Measurements from ENCODE around the gene TP53. TPM values are rescaled to one million over a fixed set of nuclear protein-coding genes. Genes with fewer than 3 reads are reported as not detected.
A peak's percentile ranks its signal among the peaks of the same experiment; 100 is the strongest.

TP53 gene
- polyA plus RNA-seq, 1 of the 3 experiments (the other 2 are of a cell fraction), result 62.6 TPM

- ChIA-PET POLR2A (interaction anchor here (3.8 to 6.6 kb wide), 2 partner anchors 10 to 21 kb away, joined by 38 to 53 read pairs; partner anchors contain the start of genes DNAH2, TP53 and WRAP53), CTCF (interaction anchor here (0.5 to 8.4 kb wide), 5 partner anchors 9 to 147 kb away, joined by 3 to 85 read pairs (median 6); partner anchors contain the start of genes DNAH2, TP53 and WRAP53)
- WGBS (ENCODE audit: low lambda C conversion rate), result 67% methylated on average over 8 of the region's 9 CpGs
- H3F3A ChIP-seq (replicated peaks; ENCODE audit: insufficient read depth), result no peaks in the 10 kb centered on the region
- no peak overlapping the region for H3K9ac ChIP-seq
- no peaks in the 10 kb centered on the region for H4K20me1 ChIP-seq (ENCODE audit: insufficient read depth)
- no peaks in the 10 kb centered on the region for H3K27me3 ChIP-seq (ENCODE audit: insufficient read depth)
- no peak overlapping the region for H2AFZ ChIP-seq (ENCODE audit: low read depth)
- H3K9me2 ChIP-seq, result no peaks in the 10 kb centered on the region
- peaks cover 0 to 2% of the 10 kb centered on the region in 2 experiments for H3K36me3 ChIP-seq (replicated peaks in 1 of 2; ENCODE audit: control insufficient read depth in 1 of 2, insufficient read depth in 2 of 2, low read length in 1 of 2)
- no peak for TF ChIP-seq IRF3 (IDR thresholded peaks at IDR 0.05; ENCODE audit: low read depth, low read length)
- TF ChIP-seq RAD21 (IDR thresholded peaks at IDR 0.05; ENCODE audit: low read length), result no peak
- no peak for TF ChIP-seq JUND (IDR thresholded peaks at IDR 0.05)
- no peak for TF ChIP-seq MXI1 (IDR thresholded peaks at IDR 0.05; ENCODE audit: low read depth, low read length)
- TF ChIP-seq RFX5 (IDR thresholded peaks at IDR 0.05; ENCODE audit: low read length), result no peak
- TF ChIP-seq YY1 (IDR thresholded peaks at IDR 0.05; ENCODE audit: low read depth), result no peak
- no peak for TF ChIP-seq EZH2phosphoT487 (IDR thresholded peaks at IDR 0.05; ENCODE audit: borderline replicate concordance, low read depth)
- TF ChIP-seq FOSL2 (IDR thresholded peaks at IDR 0.05; ENCODE audit: borderline replicate concordance, low read depth), result no peak
- H3K27ac ChIP-seq (ENCODE audit: low read depth in 2 of 2, low read length in 1 of 2), result no peak overlapping the region
- DNase-seq, result peak; percentile 74
- no peaks in the 10 kb centered on the region for H3K79me2 ChIP-seq (ENCODE audit: insufficient read depth)
- H3K9me3 ChIP-seq, result no peaks in the 10 kb centered on the region
- no peak overlapping the region for H3K4me3 ChIP-seq (ENCODE audit: low read depth in 2 of 2, low read length in 1 of 2)
- H3K4me1 ChIP-seq (ENCODE audit: control insufficient read depth in 1 of 2, insufficient read depth in 2 of 2, low read depth in 1 of 2, low read length in 1 of 2), result peaks cover 9 to 43% of the 10 kb centered on the region in 2 experiments
- no peak overlapping the region for H3K4me2 ChIP-seq
Measured at GRCh38 chr17:7707446-7707845, 20.2 kb upstream of the TP53 start.

DNA sequence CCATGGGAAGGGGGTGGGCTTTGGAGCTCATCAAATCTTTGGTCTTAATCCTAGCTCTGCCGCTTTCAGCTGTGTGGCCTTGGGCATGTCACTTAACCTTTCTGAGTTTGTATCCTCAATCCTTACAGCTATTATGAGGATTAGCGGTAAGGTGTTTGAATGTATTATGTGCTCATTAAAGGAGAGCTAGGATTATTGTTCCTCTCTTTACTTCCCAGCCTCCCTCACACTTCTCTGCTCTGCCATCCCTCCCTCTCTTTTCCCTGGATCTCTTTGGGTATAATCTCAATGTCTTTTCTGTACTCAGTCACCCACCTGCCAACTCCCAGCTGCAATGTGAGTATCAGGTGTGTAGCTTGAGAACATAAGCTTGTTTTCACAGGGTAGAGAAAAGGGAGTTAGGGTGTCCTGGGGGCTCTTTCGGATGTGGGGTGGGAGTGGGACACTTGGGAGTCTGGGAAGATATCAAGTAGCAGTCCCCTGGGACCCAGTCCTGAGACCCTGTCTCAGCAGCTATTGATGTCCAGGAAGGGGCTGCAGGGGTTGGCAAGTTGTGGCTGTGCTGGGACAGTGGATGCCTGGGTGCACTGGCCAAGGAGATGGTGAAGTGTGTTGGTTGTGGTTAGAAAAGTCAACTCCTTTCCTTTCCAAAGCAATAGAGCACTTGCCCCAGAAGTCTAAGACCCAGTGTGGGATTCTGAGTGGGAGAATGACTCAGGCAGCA, 19.5 kb upstream of the TP53 start:
- TF ChIP-seq TCF12 (IDR thresholded peaks at IDR 0.05), result no peak
- no peak for TF ChIP-seq RCOR1 (IDR thresholded peaks at IDR 0.05; ENCODE audit: low read length)
- no peak for TF ChIP-seq ZBTB33 (IDR thresholded peaks at IDR 0.05; ENCODE audit: borderline replicate concordance, low read depth)
- no peak for TF ChIP-seq REST (IDR thresholded peaks at IDR 0.05; ENCODE audit: low read depth, low read length)
- TF ChIP-seq SMC3 (IDR thresholded peaks at IDR 0.05; ENCODE audit: low read depth, low read length), result no peak
- TF ChIP-seq, protein P1, sequence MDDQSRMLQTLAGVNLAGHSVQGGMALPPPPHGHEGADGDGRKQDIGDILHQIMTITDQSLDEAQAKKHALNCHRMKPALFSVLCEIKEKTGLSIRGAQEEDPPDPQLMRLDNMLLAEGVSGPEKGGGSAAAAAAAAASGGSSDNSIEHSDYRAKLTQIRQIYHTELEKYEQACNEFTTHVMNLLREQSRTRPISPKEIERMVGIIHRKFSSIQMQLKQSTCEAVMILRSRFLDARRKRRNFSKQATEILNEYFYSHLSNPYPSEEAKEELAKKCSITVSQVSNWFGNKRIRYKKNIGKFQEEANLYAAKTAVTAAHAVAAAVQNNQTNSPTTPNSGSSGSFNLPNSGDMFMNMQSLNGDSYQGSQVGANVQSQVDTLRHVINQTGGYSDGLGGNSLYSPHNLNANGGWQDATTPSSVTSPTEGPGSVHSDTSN (IDR thresholded peaks at IDR 0.05), result no peak
- no peak for TF ChIP-seq GABPA (IDR thresholded peaks at IDR 0.05; ENCODE audit: low read depth)
- Histone ChIP-seq H3K36me3 (replicated peaks in 1 of 2; ENCODE audit: control insufficient read depth in 1 of 2, insufficient read depth in 2 of 2, low read length in 1 of 2) (peaks cover 0 to 2% of the 10 kb centered on the region in 2 experiments), H3K9me2 (no peaks in the 10 kb centered on the region), H3K4me2 (peak overlapping the region; percentile 100; the same call in 1 of the 2 replicates), H3K27ac (ENCODE audit: low read depth in 2 of 2, low read length in 1 of 2) (no peak overlapping the region), H3K4me3 (ENCODE audit: low read depth in 2 of 2, low read length in 1 of 2) (peak overlapping the region; percentile 75 to 80; a peak in 3 of 4 replicates), H3K27me3 (ENCODE audit: insufficient read depth) (no peaks in the 10 kb centered on the region), H2AFZ (ENCODE audit: low read depth) (no peak overlapping the region), H3K79me2 (ENCODE audit: insufficient read depth) (no peaks in the 10 kb centered on the region), H4K20me1 (ENCODE audit: insufficient read depth) (no peaks in the 10 kb centered on the region), H3F3A (replicated peaks; ENCODE audit: insufficient read depth) (no peaks in the 10 kb centered on the region), H3K4me1 (ENCODE audit: control insufficient read depth in 1 of 2, insufficient read depth in 2 of 2, low read depth in 1 of 2, low read length in 1 of 2) (peaks cover 9 to 37% of the 10 kb centered on the region in 2 experiments), H3K9me3 (no peaks in the 10 kb centered on the region), H3K9ac (no peak overlapping the region)
- POLR2A ChIA-PET, result interaction anchor here (3.8 to 6.6 kb wide), 2 partner anchors 10 to 20 kb away, joined by 38 to 53 read pairs; partner anchors contain the start of genes DNAH2, TP53 and WRAP53
- 97% methylated on average over 3 of the region's 3 CpGs for WGBS (ENCODE audit: low lambda C conversion rate)
- no peak for DNase-seq
- CTCF ChIA-PET, result interaction anchor here (0.9 to 8.4 kb wide), 6 partner anchors 9 to 191 kb away, joined by 3 to 85 read pairs (median 6); partner anchors contain the start of genes DNAH2, TP53 and WRAP53

Data from SK-N-SH (cell line).